T-cell (primary cell): ENCODE measurements around the gene HMGN1. TPM values are rescaled to one million over a fixed set of nuclear protein-coding genes. Genes with fewer than 3 reads are reported as not detected.
"Not testable (repeated sequence)": the region's sequence is repeated elsewhere in the genome, so short reads cannot be mapped to it uniquely, and the experiment has no call there.

ENCODE experiments used
- ATAC-seq, 4 experiments: fragments of 200-7000 bp in 3 of 4; fragments of 150-1000 bp in 1 of 4; cut with Tn5 transposase; replicated peaks in 1 of 4; 1 replicate in 3 of 4; 2 replicates in 1 of 4; pipeline ENCODE4 v1.10.0; 2021; ENCODE audit warnings: moderate library complexity in 3 of 4, mild to moderate bottlenecking in 2 of 4, moderate number of reproducible peaks in 1 of 4
- CTCF ChIA-PET, 2 donors: fragments of 300-600 bp; sonication (Branson Sonifier 250); formaldehyde crosslinking; loops; one replicate each; lab custom pipeline; 2022; ENCODE audit warnings: antibody characterized with exemption in 2 of 2; lab: Charles Lee
- POLR2A ChIA-PET, 2 donors: fragments of 300-600 bp; sonication (Branson Sonifier 250); formaldehyde crosslinking; loops; one replicate each; lab custom pipeline; 2022; ENCODE audit warnings: antibody characterized with exemption in 2 of 2; lab: Charles Lee
- DNase-seq, 35 experiments: peaks; one replicate each; pipeline versions ENCODE4 v3.0.0 to v3.0.0-alpha.2; 2013 to 2023
- H3K27ac ChIP-seq: one replicate; pipeline ENCODE4 v1.5.1; 2013; ENCODE audit warnings: low read length
- H3K27me3 ChIP-seq, 2 experiments: replicated peaks in 1 of 2; 1 replicate in 1 of 2; 2 replicates in 1 of 2; pipeline versions ENCODE4 v1.6.1 to v1.7.0; 2013; ENCODE audit warnings: low read length in 1 of 2, mixed read lengths in 1 of 2; ENCODE audit not compliant: control insufficient read depth in 2 of 2, insufficient read depth in 2 of 2; ENCODE audit errors: extremely low read depth in 1 of 2
- H3K36me3 ChIP-seq, 2 donors: 1 replicate in 1 of 2; 2 replicates in 1 of 2; pipeline versions ENCODE4 v1.6.1 to v1.7.0; 2013; ENCODE audit warnings: low read length in 1 of 2; ENCODE audit not compliant: control insufficient read depth in 2 of 2, insufficient read depth in 1 of 2; ENCODE audit errors: extremely low read depth in 1 of 2
- H3K4me1 ChIP-seq, 2 experiments: 1 replicate in 1 of 2; 2 replicates in 1 of 2; pipeline versions ENCODE4 v1.6.1 to v1.7.0; 2013; ENCODE audit warnings: low read length in 2 of 2, mixed read lengths in 1 of 2; ENCODE audit not compliant: insufficient read depth in 2 of 2, control insufficient read depth in 1 of 2; ENCODE audit errors: extremely low read depth in 1 of 2
- H3K4me3 ChIP-seq, 2 donors: 1 replicate in 1 of 2; 2 replicates in 1 of 2; pipeline versions ENCODE4 v1.5.1 to v1.7.0; 2013; ENCODE audit warnings: mild to moderate bottlenecking in 2 of 2, low read length in 1 of 2, moderate library complexity in 1 of 2; ENCODE audit not compliant: control insufficient read depth in 1 of 2; ENCODE audit errors: extremely low read depth in 1 of 2
- H3K9me3 ChIP-seq: 2 replicates; pipeline ENCODE4 v1.7.0; 2013
- H3K27ac Mint-ChIP-seq, 2 donors: one replicate each; pipeline ENCODE4 v1.8.0; 2020 to 2021; ENCODE audit warnings: mild to moderate bottlenecking in 2 of 2, mixed read lengths in 2 of 2
- H3K27me3 Mint-ChIP-seq, 2 donors: one replicate each; pipeline ENCODE4 v1.8.0; 2021 to 2022; ENCODE audit warnings: mixed read lengths in 2 of 2
- H3K36me3 Mint-ChIP-seq: one replicate; pipeline ENCODE4 v1.8.0; 2021; ENCODE audit warnings: mixed read lengths
- H3K4me1 Mint-ChIP-seq, 3 donors: one replicate each; pipeline ENCODE4 v1.8.0; 2020 to 2022; ENCODE audit warnings: mixed read lengths in 3 of 3, mild to moderate bottlenecking in 1 of 3
- H3K4me3 Mint-ChIP-seq, 3 donors: one replicate each; pipeline ENCODE4 v1.8.0; 2020 to 2022; ENCODE audit warnings: mild to moderate bottlenecking in 3 of 3, mixed read lengths in 3 of 3, moderate library complexity in 3 of 3
- H3K9me3 Mint-ChIP-seq, 3 donors: one replicate each; pipeline ENCODE4 v1.8.0; 2020 to 2022; ENCODE audit warnings: mixed read lengths in 3 of 3
- WGBS: methylation state at CpG from one replicate; pipeline ENCODE4 v1.1.5; 2013; ENCODE audit warnings: missing lambda C conversion rate; ENCODE audit not compliant: insufficient coverage; 5-methylcytosine and 5-hydroxymethylcytosine counted together
- total RNA-seq, 35 experiments: library from RNA in 6 of 35; stranded (reverse) in 6 of 35; fragments of 120-200 nt in 1 of 35; gene quantifications; one replicate each; pipeline versions ENCODE4 v1.2.1 to v1.2.4 and lab custom pipeline; 2013 to 2026

HMGN1 gene
- total RNA-seq, 5 donors from 2014 or later (not counting 1 experiment from before 2014, with no cell fraction given): 206 to 254 (median 239) TPM

DNA sequence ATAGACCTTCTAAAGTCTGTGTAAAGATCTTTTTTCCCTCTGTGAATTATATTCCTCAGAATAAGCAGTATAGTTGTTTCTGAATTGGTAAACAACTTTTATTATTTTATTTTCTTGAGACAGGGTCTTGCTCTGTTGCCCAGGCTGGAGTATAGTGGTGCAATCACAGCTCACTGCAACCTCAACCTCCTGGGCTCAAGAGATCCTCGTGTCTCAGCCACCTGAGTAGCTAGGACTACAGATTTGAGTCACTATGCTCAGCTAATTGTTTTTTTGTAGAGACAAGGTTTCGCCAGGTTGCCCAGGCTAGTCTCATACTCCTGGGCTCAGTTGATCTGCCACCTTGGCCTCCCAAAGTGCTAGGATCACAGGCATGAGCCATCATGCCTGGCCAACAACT, 26.6 kb upstream of the HMGN1 start:
- ATAC-seq (no peak), DNase-seq (no peak)
- H3K27me3 Mint-ChIP-seq: peaks cover 6 to 18% of the 10 kb centered on the region in 2 donors
- no peaks in the 10 kb centered on the region for H3K4me1 ChIP-seq
- no peaks in the 10 kb centered on the region for H3K36me3 Mint-ChIP-seq
- no peaks in the 10 kb centered on the region for H3K36me3 ChIP-seq
- H3K4me3 Mint-ChIP-seq: no peak overlapping the region
- H3K27ac ChIP-seq: no peak overlapping the region
- peaks cover 0 to 21% of the 10 kb centered on the region in 2 experiments for H3K27me3 ChIP-seq
- no peak overlapping the region for H3K27ac Mint-ChIP-seq
- H3K9me3 ChIP-seq: no peaks in the 10 kb centered on the region
- peaks cover 0 to 2% (median 0%) of the 10 kb centered on the region in 3 donors for H3K4me1 Mint-ChIP-seq
- 14% methylated on average over 1 of the region's 2 CpGs for WGBS
- POLR2A ChIA-PET: interaction anchor here in 1 of 2 donors (0.6 kb wide), 1 partner anchor 58 kb away, joined by 5 read pairs; no protein-coding TSS in a partner anchor
- no peak overlapping the region for H3K4me3 ChIP-seq
- CTCF ChIA-PET: interaction anchor here in 1 of 2 donors (0.6 kb wide), 1 partner anchor 12 kb away, joined by 4 read pairs; no protein-coding TSS in a partner anchor
- H3K9me3 Mint-ChIP-seq: no peaks in the 10 kb centered on the region

DNA sequence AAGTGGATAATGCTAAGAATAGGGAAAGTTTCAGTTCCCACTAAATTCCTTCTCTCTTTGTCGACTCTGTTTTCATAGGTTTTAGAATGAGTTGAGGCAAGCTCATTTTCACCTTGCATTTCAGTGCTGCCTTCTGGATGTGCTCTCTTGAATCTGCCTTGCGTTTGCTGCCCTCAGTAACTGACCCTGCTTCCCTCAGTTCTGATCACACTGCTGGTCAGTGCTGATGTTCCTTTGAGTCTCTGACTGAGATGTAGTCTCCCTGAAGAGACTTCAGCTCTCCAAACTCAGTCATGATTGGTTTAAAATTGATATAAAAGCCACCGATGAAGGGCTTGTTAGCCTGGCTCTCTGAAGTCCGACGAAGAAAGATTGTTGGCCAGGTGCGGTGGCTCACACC, 25.2 kb upstream of the HMGN1 start:
- CTCF ChIA-PET: interaction anchor here (0.7 to 1.2 kb wide), 4 partner anchors 13 to 20 kb away, joined by 3 to 5 read pairs (median 4); no protein-coding TSS in a partner anchor
- DNase-seq (no peak), ATAC-seq (no peak)
- POLR2A ChIA-PET: interaction anchor here in 1 of 2 donors (0.6 kb wide), 1 partner anchor 10 kb away, joined by 3 read pairs; no protein-coding TSS in a partner anchor
- no peaks in the 10 kb centered on the region for H3K36me3 Mint-ChIP-seq
- no peak overlapping the region for H3K27ac Mint-ChIP-seq
- no peak overlapping the region for H3K4me3 Mint-ChIP-seq
- Histone ChIP-seq H3K27ac (no peak overlapping the region), H3K4me1 (no peaks in the 10 kb centered on the region), H3K27me3 (peaks cover 0 to 19% of the 10 kb centered on the region in 2 experiments), H3K4me3 (no peak overlapping the region), H3K9me3 (no peaks in the 10 kb centered on the region), H3K36me3 (no peaks in the 10 kb centered on the region)
- peaks cover 6 to 18% of the 10 kb centered on the region in 2 donors for H3K27me3 Mint-ChIP-seq
- no peaks in the 10 kb centered on the region for H3K4me1 Mint-ChIP-seq
- WGBS: 100% methylated on average over 4 of the region's 6 CpGs
- H3K9me3 Mint-ChIP-seq: no peaks in the 10 kb centered on the region

DNA sequence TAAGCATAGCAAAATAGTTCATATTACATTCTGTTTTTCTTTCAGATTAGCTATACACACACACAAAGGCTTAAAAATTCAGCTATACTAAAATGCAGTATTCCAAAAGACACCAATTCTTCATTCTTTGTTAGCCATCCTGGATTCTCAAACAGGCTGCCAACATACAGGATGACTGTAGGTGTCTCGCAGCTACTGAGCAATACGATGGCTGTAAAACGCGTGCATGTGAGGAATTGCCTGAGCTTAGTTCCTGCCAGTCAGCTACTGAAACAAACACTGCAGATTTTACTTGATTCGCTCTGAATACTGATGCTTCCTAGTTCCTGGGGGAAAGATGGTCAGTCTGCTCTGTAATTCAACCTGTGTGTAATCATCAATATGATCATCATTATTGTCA, 24.7 kb upstream of the HMGN1 start:
- Mint-ChIP-seq H3K4me3 (no peak overlapping the region), H3K36me3 (no peaks in the 10 kb centered on the region), H3K9me3 (no peaks in the 10 kb centered on the region), H3K27me3 (peaks cover 6 to 18% of the 10 kb centered on the region in 2 donors), H3K27ac (no peak overlapping the region), H3K4me1 (no peaks in the 10 kb centered on the region)
- H3K27ac ChIP-seq: no peak overlapping the region
- 60% methylated on average over 4 of the region's 5 CpGs for WGBS
- no peak overlapping the region for H3K4me3 ChIP-seq
- peak; percentile 43 to 78 (median 63) for ATAC-seq
- ChIA-PET POLR2A (interaction anchor here in 1 of 2 donors (0.6 kb wide), 1 partner anchor 10 kb away, joined by 3 read pairs; no protein-coding TSS in a partner anchor), CTCF (interaction anchor here (0.9 to 1.2 kb wide), 3 partner anchors 14 to 20 kb away, joined by 3 to 5 read pairs (median 3); no protein-coding TSS in a partner anchor)
- no peaks in the 10 kb centered on the region for H3K4me1 ChIP-seq
- H3K27me3 ChIP-seq: peaks cover 0 to 18% of the 10 kb centered on the region in 2 experiments
- peak in 3 of 35 experiments; percentile 11 to 51 (median 13) for DNase-seq
- no peaks in the 10 kb centered on the region for H3K9me3 ChIP-seq
- H3K36me3 ChIP-seq: no peaks in the 10 kb centered on the region

GRCh38 chr21:39369896-39370288, 21.0 kb upstream of the HMGN1 start:
- ATAC-seq, H3K36me3 Mint-ChIP-seq, H3K36me3 ChIP-seq, H3K9me3 Mint-ChIP-seq, H3K4me3 Mint-ChIP-seq, H3K4me1 ChIP-seq, CTCF ChIA-PET, H3K27ac Mint-ChIP-seq, H3K4me1 Mint-ChIP-seq, H3K4me3 ChIP-seq, H3K27me3 Mint-ChIP-seq, H3K27ac ChIP-seq, H3K9me3 ChIP-seq, POLR2A ChIA-PET, DNase-seq: not testable (repeated sequence)
- WGBS: no CpG with 5 or more reads among the region's 7 CpGs
- peaks cover 0 to 20% of the 10 kb centered on the region in 2 experiments for H3K27me3 ChIP-seq

- CTCF ChIA-PET: no interaction called here
- Mint-ChIP-seq H3K27ac (no peak overlapping the region), H3K27me3 (peaks cover 0 to 5% of the 10 kb centered on the region in 2 donors), H3K4me3 (no peak overlapping the region), H3K4me1 (no peaks in the 10 kb centered on the region), H3K36me3 (no peaks in the 10 kb centered on the region), H3K9me3 (no peaks in the 10 kb centered on the region)
- no CpG with 5 or more reads among the region's 2 CpGs for WGBS
- H3K36me3 ChIP-seq: no peaks in the 10 kb centered on the region
- H3K4me1 ChIP-seq: no peaks in the 10 kb centered on the region
- no peak overlapping the region for H3K4me3 ChIP-seq
- H3K27me3 ChIP-seq: peaks cover 0 to 10% of the 10 kb centered on the region in 2 experiments
- H3K9me3 ChIP-seq: no peaks in the 10 kb centered on the region
- ATAC-seq (no peak), DNase-seq (no peak)
- POLR2A ChIA-PET: no interaction called here
- no peak overlapping the region for H3K27ac ChIP-seq
Observed at GRCh38 chr21:39367783-39368182, 18.9 kb upstream of the HMGN1 start.

- Histone ChIP-seq H3K4me3 (no peak overlapping the region), H3K4me1 (no peaks in the 10 kb centered on the region), H3K27ac (no peak overlapping the region), H3K9me3 (no peaks in the 10 kb centered on the region), H3K27me3 (peaks cover 0 to 12% of the 10 kb centered on the region in 2 experiments), H3K36me3 (no peaks in the 10 kb centered on the region)
- POLR2A ChIA-PET: no interaction called here
- no peak for ATAC-seq
- no peaks in the 10 kb centered on the region for H3K9me3 Mint-ChIP-seq
- no peak for DNase-seq
- CTCF ChIA-PET: no interaction called here
- no peak overlapping the region for H3K4me3 Mint-ChIP-seq
- 100% methylated on average over 1 of the region's 4 CpGs for WGBS
- no peaks in the 10 kb centered on the region for H3K36me3 Mint-ChIP-seq
- H3K4me1 Mint-ChIP-seq: no peaks in the 10 kb centered on the region
- peaks cover 7 to 15% of the 10 kb centered on the region in 2 donors for H3K27me3 Mint-ChIP-seq
- H3K27ac Mint-ChIP-seq: no peak overlapping the region
Observed at GRCh38 chr21:39366563-39366962, 17.7 kb upstream of the HMGN1 start.
